Kidney glomerular epithelial cell (primary cell): ENCODE measurements around the gene SPATA46.

Source experiments
- DNase-seq: peaks from one replicate; lab custom pipeline; 2025; lab: John Stamatoyannopoulos, UW

The SPATA46 gene

DNA sequence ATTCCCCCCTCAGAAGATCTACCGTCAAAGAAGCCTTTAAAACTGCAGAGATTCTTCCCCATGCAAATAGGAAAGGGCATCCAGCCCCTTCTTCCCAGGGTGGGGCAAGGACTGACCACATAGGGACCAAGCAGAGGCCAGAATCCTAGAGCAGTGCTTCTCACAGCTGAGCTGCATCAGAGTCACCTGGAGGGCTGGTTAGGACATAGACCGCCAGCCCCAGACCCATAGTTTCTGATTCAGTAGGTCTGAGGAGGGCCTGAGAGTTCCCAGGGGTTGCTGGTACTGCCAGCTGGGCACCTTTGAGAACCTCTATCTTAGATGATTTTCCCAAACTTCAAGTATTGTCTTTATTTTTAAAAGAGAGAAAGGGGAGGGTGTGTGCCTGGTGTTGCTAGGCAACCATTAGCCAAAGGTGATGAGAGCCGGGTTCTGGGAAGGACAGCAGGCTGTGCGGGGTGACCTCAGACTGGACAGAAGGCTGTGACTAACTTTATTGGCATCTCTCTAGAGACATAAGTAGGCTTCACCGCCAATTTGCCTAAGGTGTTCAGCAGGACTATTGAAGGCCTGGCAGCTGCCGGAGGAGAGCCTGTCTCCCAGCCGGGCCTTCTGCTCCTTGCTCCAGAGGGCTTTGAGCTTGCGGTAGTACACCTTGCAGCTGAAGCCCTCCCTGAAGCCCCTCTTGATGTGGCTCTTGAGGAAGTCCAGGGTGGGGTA lies 3.0 kb downstream of the SPATA46 start:
- DNase-seq = peak; percentile 67

DNA sequence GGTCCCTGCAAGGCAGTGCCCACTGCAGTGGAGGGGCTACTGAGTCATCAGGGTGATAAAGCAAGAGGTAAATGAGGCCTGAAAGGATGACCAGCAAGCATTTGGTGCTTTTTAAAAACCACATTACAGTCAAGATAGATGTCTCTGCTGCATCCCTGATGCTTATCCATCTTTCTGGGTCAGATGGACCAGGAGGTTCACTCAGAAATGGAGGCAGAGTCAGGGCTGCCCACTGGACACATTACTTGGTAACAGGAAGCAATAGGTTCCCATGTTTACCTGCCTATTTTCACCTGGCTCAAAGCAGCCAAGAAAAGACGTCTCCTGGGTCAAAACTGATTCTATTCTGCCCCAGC lies 3.6 kb downstream of the SPATA46 start:
- DNase-seq = no peak

DNA sequence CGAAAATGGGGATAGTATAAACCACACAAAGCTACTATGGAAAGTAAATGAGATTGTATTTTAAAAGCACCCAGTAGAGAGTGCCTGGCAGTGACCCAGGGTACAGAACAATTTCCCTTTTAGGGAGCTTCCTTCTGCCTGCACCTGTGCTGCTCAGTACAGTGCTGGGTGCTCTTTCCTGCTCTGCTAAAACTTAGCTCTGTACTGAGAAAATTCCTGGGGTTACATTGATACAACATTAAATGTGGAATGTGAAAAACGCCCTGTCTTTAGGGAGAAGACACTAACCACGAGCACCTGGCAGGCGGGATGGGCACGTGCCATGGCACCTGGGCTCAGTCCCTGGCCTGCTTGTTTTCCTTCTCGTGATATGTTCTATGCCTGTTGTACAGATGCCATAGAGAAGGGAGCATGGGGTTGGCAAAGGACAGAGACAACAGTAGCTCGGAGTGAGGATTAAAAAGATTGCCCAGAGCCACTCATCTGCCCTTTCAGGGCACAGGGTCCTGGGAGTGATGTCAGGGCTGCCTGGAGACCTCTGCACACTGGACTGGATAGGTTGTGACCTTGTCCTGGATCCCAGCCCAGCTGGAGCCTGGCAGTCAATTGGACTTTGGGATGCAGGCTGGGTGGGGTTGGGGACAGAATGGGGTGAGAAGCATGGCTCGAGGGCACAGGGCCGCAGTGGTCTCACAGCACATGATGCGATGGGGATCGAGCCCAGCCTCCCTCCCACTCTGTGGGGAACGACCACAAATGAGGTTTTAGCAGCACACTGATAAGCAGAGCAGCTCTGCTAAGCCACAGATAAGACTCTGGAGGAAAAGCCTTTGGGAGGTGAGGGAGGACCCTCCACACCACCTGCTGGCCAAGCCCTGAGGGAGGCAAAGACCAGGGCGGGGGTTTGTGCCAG lies 4.2 kb downstream of the SPATA46 start:
- no peak for DNase-seq

DNA sequence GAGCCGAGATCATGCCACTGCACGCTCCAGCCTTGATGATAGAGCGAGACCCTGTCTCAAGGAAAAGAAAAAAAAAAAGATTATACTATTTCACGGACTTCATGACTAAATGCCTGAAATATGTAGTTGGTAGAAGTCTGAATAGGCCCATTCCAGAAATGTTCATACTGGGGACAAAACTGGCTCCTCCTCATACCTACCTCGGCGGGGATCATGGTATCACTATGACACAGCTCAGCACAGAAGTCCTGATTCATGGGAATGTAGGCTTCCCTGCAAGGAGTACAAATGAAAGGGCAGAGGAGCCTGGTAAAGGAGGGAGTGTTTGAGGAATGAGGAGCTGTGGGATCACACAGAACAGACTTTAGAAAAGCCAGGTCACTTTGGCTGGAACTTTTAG lies 5.0 kb downstream of the SPATA46 start:
- DNase-seq = no peak

DNA sequence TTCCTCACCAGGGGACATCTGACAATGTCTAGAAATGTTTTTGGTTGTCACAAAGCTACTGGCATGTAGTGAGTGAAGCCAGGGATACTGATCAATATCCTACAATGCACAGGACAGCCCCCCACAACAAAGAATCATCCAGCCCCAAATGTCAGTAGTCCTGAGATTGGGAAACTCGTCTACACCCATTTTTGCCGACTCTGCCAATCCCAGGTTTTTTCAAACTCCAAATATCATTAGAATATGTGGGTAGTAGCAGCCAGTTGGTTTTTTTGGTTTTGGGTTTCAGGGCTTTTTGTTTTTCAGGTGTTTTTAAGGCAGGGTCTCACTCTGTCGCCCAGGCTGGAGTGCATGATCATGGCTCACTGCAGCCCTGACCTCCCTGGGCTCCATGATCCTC lies 5.9 kb downstream of the SPATA46 start:
- DNase-seq = no peak

DNA sequence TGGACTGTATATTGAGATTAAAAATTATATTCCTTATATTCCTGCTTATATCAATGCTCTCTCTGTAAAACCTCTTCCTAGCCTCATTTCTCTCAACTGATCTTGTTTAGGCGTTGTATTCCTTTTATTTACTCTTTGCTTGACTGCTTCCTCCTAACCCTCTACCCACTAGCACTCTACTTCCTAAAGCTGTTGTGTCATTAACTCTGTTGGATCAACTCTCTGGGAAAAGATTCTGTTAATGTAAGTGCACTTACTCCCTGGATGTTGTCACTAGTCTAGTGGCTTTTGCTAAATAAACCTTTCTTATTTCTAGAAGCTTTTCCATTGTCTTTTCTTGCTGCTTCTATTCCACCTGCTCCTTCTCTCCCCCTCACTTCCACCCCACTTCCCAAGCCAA lies 6.5 kb downstream of the SPATA46 start:
- no peak for DNase-seq

DNA sequence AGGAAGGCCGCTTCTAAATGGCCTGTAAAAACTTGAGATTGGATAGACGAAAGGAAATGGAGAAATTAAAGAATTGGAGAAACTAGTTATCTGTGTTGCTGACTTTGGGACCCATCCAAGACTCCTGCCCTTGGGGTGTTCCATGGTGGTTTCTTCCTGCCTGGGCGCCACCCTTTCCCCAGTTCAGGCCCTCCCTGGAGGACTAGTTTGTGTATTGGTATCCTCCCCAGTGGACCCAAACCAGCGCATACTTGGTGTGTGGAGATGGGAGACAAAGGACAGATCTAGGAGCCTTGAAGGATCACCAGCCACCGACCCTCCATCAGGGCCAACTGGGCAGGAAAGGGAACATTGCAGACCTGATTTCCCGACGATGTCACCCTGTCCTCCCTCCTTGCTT lies 7.1 kb downstream of the SPATA46 start:
- no peak for DNase-seq

DNA sequence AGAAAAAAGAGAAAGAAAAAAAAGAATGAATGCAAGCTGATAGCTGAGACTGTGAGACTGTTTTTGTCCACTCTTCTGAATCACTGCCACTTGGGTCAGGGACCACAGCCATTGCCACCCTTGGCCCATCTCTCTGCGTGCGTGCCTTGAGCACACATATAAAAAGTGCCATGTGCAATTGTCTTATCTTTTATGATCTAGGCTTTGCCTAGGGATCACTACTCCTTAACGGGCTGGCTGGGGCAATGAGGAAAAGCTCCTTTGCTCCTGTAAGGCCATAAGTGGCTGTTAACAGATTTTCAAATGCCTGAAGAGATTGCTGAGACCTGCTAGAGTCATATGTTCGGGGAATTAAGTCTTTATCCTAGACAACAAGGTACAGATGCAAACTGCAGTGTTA lies 8.2 kb downstream of the SPATA46 start:
- no peak for DNase-seq

DNA sequence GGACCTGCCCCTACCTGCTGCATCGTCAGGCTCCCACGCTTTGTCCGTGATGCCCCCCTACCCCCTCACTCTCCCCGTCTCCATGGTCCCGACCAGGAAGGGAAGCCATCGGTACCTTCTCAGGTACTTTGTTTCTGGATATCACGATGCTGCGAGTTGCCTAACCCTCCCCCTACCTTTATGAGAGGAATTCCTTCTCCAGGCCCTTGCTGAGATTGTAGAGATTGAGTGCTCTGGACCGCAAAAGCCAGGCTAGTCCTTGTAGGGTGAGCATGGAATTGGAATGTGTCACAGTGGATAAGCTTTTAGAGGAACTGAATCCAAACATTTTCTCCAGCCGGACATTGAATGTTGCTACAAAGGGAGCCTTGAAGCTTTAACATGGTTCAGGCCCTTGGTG lies 8.9 kb downstream of the SPATA46 start:
- DNase-seq = no peak

DNA sequence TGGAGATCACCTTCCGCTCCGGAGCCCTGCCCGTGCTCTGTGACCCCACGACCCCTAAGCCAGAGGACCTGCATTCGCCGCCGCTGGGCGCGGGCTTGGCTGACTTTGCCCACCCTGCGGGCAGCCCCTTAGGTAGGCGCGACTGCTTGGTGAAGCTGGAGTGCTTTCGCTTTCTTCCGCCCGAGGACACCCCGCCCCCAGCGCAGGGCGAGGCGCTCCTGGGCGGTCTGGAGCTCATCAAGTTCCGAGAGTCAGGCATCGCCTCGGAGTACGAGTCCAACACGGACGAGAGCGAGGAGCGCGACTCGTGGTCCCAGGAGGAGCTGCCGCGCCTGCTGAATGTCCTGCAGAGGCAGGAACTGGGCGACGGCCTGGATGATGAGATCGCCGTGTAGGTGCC lies 9.6 kb downstream of the SPATA46 start:
- DNase-seq = no peak

DNA sequence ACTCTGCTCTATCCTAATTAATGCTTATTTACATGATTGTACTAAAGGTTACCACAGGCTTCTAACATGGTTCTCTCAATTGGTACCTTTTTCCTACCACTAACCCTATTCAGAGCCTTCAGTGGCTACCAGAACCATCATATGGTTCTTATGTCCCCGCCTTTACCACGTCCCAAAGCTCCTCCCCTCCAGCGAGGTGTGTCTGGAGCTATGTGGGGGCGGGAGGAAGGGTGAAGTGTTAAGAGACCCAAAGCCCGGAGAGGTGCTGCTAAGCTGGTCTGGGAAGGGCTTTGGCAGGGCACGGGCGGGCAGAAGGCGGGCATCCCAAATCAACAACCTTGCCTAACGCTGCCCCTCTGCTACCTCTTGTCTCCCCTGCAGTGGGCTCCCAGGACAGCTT lies 10.0 kb downstream of the SPATA46 start:
- no peak for DNase-seq

DNA sequence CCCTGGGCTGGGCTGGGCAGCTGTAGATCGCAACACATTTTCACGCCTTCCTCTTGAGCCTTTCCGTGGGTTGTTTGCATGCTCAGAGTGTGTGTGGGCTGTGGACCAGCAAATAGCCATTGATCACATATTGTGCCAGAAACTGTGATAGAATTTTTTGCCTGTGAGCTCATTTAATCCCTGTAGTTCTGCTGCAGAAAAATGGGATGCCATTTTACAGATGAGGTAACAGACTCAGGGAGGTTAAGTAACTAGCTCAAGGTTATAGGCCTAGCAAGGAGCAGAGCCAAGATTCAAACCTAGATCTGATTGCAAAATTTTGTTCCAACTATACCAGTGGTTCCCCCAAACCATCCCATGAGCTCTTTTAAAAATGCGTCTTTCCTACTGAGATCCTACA lies 10.5 kb downstream of the SPATA46 start:
- no peak for DNase-seq

DNA sequence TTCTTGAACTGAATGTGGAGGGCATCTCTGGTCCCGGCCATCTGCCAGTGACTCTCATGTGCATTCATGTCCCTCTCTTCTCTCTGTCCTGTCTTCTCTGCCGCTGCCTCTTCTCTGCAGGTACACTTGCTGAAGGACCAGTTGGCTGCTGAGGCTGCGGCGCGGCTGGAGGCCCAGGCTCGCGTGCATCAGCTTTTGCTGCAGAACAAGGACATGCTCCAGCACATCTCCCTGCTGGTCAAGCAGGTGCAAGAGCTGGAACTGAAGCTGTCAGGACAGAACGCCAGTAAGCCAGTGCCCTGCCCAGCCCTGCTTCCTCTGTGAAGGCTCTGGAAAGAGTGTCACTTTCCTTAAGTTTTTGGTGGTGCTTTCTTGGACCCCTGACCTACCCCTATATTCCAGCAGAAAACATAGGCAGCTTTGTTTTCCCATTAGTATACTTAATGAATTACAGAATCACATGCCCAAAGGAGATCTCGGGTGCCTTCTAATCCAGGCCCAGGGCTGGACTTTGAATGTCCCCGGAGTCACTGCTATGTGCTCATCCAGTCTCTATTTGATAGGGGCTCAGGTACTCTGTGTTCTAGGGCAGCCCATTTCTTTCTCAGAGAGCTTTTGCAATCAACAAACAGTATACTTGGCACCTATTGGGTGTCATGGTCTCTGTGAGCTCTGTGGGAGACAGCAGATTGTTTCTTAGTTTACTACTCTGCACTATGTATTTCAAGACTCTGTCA lies 11.2 kb downstream of the SPATA46 start:
- no peak for DNase-seq

DNA sequence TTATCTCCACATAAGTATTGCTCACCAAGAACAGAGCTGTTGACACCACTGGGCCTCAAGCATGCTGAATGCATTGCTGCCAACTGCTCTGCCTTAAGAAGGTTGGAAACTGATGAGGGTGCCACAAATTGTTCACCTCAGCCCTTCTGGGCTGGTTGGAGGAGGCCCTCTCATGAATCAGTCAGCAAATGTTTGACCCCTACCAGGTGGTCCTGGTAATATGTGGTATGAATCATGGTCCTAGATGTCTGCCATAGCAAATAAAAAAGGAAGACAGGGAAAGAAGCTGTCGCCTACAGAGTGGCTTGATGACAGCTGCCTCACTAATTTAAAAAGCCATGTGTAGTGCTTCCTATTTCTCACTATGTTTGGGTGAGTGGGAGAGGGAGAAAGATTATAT lies 12.2 kb downstream of the SPATA46 start:
- DNase-seq = no peak

DNA sequence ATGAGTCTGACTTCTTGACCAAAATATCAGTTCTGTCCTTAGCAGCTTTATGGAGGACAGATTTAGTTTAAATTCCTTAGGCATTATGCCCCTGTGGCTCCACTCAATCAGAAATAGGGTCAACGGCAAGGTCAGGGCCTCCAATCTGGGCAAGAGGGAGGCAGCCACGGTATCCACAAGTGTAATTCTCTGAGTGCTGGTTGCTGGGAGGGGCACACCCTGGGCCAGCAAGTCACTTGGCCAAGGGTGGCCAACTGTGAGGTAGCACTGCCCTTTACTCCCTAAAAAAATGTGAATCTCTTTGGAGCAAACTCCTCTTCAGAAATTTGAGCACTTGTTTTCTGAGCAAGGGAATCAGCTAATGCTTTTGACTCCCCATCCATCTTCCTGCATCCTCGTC lies 12.8 kb downstream of the SPATA46 start:
- DNase-seq = no peak

DNA sequence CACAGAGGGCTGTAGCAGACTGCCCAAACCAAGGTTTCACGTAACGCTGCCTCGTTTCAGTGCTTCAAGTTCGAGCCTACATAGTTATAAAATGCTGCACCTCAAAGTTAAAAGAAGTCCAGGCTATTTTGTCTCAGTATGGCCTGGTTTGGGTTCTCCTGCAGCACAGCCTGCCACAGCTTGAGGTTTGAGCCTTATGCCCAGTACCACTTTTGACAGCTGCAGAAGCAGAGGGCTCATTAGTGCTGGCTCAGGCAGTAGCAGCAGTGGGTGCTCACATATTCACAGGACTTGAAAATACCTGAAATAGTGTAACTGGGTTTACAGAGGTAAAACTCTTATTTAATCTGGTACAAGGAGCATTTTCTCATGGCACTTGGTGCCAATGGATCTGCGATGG lies 15.3 kb downstream of the SPATA46 start:
- no peak for DNase-seq

DNA sequence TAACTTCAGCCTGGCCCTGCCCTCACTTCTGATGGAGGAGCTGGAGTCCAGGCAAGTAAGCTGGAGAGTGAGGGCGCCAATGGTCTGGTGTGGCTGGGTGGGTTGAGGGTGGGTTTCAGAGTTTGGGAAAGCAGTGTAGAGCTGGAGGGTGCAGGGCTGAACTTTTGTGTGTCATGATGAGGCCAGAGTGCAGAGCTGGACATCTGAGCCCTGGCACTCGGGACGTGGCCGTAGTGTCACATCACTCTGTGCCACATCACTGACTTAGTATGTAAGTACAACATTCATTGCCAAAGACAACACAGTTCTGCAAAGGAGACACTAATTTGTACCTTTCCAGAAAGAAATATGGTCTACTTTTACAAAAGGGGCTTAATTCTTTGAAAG lies 15.8 kb downstream of the SPATA46 start:
- DNase-seq = no peak

DNA sequence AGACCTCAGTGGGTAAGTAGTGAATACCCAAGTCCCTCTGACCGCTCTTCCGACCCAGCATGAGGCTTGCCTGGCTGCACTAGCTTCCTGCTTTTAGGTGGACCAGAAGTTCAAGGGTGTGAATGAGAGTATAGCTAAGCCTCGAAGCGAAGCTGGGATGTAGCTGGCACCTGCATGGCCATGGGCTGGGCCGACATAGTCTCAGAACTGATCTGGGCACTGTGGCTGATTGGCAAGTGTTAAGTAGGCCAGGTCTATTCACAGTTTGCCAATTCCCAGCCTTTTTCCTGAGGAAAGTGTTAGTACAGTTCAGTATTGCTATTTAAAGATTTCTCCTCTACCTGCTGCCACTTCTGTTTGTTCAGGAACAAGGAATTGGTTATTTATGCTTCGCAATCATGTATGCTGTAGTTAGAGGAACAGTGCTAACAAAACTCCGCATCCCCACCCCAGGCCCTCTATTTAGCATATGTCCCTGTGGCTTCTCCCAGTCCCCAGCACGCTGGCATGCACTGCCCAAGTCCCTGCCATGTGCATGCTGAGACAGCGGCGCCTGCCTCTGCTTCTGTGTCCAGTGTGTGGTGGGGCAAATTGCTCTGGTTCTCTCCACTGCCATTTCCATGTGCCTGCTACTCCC lies 16.3 kb downstream of the SPATA46 start:
- no peak for DNase-seq

DNA sequence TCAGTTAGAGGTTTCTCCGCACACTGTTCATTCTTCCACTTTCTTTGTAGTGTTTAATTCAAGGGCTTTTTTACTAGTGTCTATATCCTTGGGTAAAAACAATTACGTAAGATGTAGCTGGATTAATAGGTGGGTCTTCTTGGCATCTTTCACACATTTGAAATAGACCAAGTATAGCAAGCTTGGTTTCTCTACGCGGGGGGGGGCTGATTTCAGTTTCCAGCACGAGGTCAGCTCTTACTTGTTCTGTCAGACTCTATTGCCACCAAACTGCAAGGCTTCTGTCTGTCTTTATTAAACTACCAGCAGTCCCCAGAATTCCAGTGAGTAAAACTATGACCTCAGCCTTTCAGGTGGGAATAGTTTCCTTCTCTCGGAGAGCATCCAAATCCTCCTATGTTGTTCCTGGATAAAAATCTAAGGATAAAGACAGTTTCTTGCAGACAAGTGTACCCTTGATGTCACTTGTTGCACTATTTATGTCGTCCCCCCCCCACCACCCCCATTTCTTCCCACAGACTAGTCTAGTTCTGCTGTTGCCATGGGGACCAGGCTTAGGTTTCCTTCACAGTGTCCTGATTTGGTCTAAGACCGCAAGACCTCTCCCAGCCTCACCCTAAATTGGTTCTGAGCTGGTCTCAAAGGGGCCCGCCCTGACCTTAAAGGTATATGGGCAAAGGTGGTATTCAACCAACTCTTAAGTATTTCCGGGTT lies 17.0 kb downstream of the SPATA46 start:
- DNase-seq = no peak

DNA sequence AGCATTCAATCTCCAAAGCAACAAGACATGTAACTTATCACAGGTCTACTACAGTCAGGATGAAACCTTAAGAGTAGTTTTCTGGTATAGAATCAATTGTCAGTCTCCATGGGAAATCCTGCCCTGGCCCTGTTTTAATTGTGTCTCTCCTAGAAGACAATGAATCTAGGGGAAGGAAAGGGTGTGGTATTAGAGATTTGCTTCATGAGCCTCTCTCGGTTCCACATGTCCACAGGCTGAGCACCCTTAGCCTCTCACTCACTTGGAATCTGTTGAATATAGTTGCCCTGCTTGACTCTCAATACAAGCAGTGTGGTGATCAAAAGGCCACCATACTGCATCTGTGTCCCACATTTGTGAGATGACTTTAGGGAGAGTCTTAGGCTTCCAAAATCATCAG lies 17.7 kb downstream of the SPATA46 start:
- no peak for DNase-seq

DNA sequence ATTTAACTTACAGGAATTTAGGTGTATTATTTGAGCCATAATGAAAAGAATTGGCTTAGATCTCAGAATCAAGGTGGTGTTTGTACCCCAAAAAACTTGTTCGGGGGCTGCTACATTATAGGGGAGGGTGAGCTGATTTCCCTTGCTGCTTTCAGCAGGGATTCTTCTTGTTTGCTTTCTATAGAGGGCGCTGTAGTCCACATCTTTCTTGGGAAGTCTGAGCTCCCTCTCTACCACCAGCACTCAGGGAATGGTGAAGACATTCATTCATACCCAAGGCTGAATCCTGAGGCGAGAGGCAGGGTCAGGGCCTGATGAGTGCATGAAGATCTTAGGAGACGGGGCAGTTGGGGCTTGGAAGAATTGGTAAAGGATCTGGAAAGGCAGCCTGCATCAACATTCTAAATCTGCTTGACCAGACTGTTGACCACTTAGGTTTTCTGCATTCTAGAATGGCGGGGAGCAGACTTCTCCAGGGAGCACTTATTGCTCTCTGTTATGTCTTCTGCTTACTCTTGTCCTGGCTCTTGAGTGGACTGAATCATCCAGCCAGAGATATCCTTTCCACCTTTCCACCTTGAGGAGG lies 18.9 kb downstream of the SPATA46 start:
- DNase-seq = no peak
